ENCODE measurements around the gene PFN2. TPM values are rescaled to one million over a fixed set of nuclear protein-coding genes. Genes with fewer than 3 reads are reported as not detected.

The PFN2 gene
- total RNA-seq, 1 donor from 2014 or later, result 179 TPM

DNA sequence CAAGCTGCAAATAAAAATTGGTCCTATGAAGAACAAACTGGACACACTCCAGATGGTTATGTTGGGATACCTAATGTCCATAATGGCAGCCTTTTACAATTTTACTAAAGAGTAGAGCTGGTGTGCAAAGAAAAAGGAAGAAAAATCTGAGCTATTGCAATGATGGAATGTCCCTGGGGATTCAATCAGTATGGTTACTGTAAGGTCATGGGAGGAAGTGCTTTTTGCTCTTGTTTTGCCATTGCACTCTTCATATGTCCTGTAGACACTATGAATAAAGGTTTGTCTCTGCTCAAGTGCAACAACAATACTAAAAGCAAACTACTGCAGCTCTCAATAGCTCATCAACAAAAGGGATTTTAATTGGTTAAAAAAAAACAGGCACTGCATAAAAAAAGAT is 5.4 kb downstream of the PFN2 start:
- no peaks in the 10 kb centered on the region for H3K27me3 ChIP-seq (ENCODE audit: insufficient read depth, low read length)
- peaks cover 42% of the 10 kb centered on the region for H4K20me1 ChIP-seq (ENCODE audit: insufficient read depth, low read length)
- H3K4me1 ChIP-seq (ENCODE audit: insufficient read depth, low read length), result peaks cover 16% of the 10 kb centered on the region
- Mint-ChIP-seq H3K9me3 (ENCODE audit: unreplicated experiment) (no peaks in the 10 kb centered on the region), H3K27me3 (ENCODE audit: low read depth, unreplicated experiment) (no peaks in the 10 kb centered on the region), H3K4me3 (ENCODE audit: unreplicated experiment) (no peak overlapping the region), H3K4me1 (ENCODE audit: low read depth, unreplicated experiment) (peaks cover 35% of the 10 kb centered on the region), H3K27ac (ENCODE audit: unreplicated experiment) (no peak overlapping the region), H3K36me3 (ENCODE audit: low read depth, unreplicated experiment) (no peaks in the 10 kb centered on the region)
- no peak for FAIRE-seq
- TF ChIP-seq, protein P1, sequence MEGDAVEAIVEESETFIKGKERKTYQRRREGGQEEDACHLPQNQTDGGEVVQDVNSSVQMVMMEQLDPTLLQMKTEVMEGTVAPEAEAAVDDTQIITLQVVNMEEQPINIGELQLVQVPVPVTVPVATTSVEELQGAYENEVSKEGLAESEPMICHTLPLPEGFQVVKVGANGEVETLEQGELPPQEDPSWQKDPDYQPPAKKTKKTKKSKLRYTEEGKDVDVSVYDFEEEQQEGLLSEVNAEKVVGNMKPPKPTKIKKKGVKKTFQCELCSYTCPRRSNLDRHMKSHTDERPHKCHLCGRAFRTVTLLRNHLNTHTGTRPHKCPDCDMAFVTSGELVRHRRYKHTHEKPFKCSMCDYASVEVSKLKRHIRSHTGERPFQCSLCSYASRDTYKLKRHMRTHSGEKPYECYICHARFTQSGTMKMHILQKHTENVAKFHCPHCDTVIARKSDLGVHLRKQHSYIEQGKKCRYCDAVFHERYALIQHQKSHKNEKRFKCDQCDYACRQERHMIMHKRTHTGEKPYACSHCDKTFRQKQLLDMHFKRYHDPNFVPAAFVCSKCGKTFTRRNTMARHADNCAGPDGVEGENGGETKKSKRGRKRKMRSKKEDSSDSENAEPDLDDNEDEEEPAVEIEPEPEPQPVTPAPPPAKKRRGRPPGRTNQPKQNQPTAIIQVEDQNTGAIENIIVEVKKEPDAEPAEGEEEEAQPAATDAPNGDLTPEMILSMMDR (IDR thresholded peaks at IDR 0.05; ENCODE audit: insufficient read depth, low read depth, low read length), result no peak
- TF ChIP-seq EZH2 (IDR thresholded peaks at IDR 0.05; ENCODE audit: insufficient read depth, low read length), result no peak
- no peak overlapping the region for H3K27ac ChIP-seq (ENCODE audit: low read depth, low read length)
- H3K4me2 ChIP-seq (ENCODE audit: low read length), result no peak overlapping the region
- peaks cover 95% of the 10 kb centered on the region for H3K79me2 ChIP-seq (ENCODE audit: insufficient read depth, low read length)
- H3K9me3 ChIP-seq (ENCODE audit: insufficient read depth, low read depth, low read length), result no peaks in the 10 kb centered on the region
- no peak overlapping the region for H3K4me3 ChIP-seq (ENCODE audit: insufficient read depth, low read depth, low read length)
- no peak overlapping the region for H2AFZ ChIP-seq (ENCODE audit: low read depth, low read length)
- no peak for DNase-seq (ENCODE audit: low read depth)
- no peak overlapping the region for H3K9ac ChIP-seq (ENCODE audit: low read length)
- peaks cover 29% of the 10 kb centered on the region for H3K36me3 ChIP-seq (ENCODE audit: insufficient read depth, low read length)

- H3K27ac ChIP-seq (ENCODE audit: low read depth, low read length), result no peak overlapping the region
- H3K4me1 Mint-ChIP-seq (ENCODE audit: low read depth, unreplicated experiment), result peaks cover 35% of the 10 kb centered on the region
- H3K9me3 Mint-ChIP-seq (ENCODE audit: unreplicated experiment), result no peaks in the 10 kb centered on the region
- no peak overlapping the region for H3K4me2 ChIP-seq (ENCODE audit: low read length)
- DNase-seq (ENCODE audit: low read depth) (peak; percentile 45), FAIRE-seq (no peak)
- peak overlapping the region; percentile 52 for H3K4me3 Mint-ChIP-seq (ENCODE audit: unreplicated experiment)
- H3K27me3 Mint-ChIP-seq (ENCODE audit: low read depth, unreplicated experiment), result no peaks in the 10 kb centered on the region
- TF ChIP-seq EZH2 (IDR thresholded peaks at IDR 0.05; ENCODE audit: insufficient read depth, low read length), result no peak
- TF ChIP-seq, protein P1 (IDR thresholded peaks at IDR 0.05; ENCODE audit: insufficient read depth, low read depth, low read length), result no peak
- H4K20me1 ChIP-seq (ENCODE audit: insufficient read depth, low read length), result peaks cover 43% of the 10 kb centered on the region
- H3K9ac ChIP-seq (ENCODE audit: low read length), result no peak overlapping the region
- no peaks in the 10 kb centered on the region for H3K27me3 ChIP-seq (ENCODE audit: insufficient read depth, low read length)
- peaks cover 16% of the 10 kb centered on the region for H3K4me1 ChIP-seq (ENCODE audit: insufficient read depth, low read length)
- no peak overlapping the region for H2AFZ ChIP-seq (ENCODE audit: low read depth, low read length)
- peak overlapping the region; percentile 73 for H3K27ac Mint-ChIP-seq (ENCODE audit: unreplicated experiment)
- no peaks in the 10 kb centered on the region for H3K9me3 ChIP-seq (ENCODE audit: insufficient read depth, low read depth, low read length)
- H3K4me3 ChIP-seq (ENCODE audit: insufficient read depth, low read depth, low read length), result no peak overlapping the region
- no peaks in the 10 kb centered on the region for H3K36me3 Mint-ChIP-seq (ENCODE audit: low read depth, unreplicated experiment)
- peaks cover 29% of the 10 kb centered on the region for H3K36me3 ChIP-seq (ENCODE audit: insufficient read depth, low read length)
- H3K79me2 ChIP-seq (ENCODE audit: insufficient read depth, low read length), result peaks cover 92% of the 10 kb centered on the region
These were observed 6.4 kb downstream of the PFN2 start for GRCh38 chr3:149964291-149964690.

DNA sequence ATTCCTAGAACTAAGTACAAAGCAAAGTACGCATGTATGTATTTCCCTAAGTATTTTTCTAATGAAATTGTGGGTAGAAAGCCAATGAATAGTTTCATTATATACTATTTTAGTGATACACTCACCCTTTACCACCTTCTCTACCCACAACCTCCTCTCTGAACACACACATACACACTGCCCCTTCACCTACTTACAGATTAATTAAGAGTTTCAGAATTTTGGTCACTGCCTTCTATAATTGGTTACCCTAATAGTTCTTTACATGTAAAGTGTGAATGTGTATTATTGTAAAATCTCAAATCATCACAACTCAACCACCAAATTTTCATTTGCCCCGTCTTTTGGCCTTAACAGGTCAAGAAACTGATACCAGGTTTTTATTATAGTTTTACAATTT is 7.2 kb downstream of the PFN2 start:
- H3K79me2 ChIP-seq (ENCODE audit: insufficient read depth, low read length), result peaks cover 92% of the 10 kb centered on the region
- Mint-ChIP-seq H3K4me1 (ENCODE audit: low read depth, unreplicated experiment) (peaks cover 35% of the 10 kb centered on the region), H3K27me3 (ENCODE audit: low read depth, unreplicated experiment) (no peaks in the 10 kb centered on the region), H3K4me3 (ENCODE audit: unreplicated experiment) (no peak overlapping the region), H3K36me3 (ENCODE audit: low read depth, unreplicated experiment) (peaks cover under 1% of the 10 kb centered on the region), H3K27ac (ENCODE audit: unreplicated experiment) (peak overlapping the region; percentile 30), H3K9me3 (ENCODE audit: unreplicated experiment) (no peaks in the 10 kb centered on the region)
- peaks cover 11% of the 10 kb centered on the region for H3K4me1 ChIP-seq (ENCODE audit: insufficient read depth, low read length)
- no peak for DNase-seq (ENCODE audit: low read depth)
- H2AFZ ChIP-seq (ENCODE audit: low read depth, low read length), result no peak overlapping the region
- no peak overlapping the region for H3K4me2 ChIP-seq (ENCODE audit: low read length)
- no peak overlapping the region for H3K27ac ChIP-seq (ENCODE audit: low read depth, low read length)
- peaks cover 29% of the 10 kb centered on the region for H3K36me3 ChIP-seq (ENCODE audit: insufficient read depth, low read length)
- no peak overlapping the region for H3K9ac ChIP-seq (ENCODE audit: low read length)
- H3K27me3 ChIP-seq (ENCODE audit: insufficient read depth, low read length), result no peaks in the 10 kb centered on the region
- no peaks in the 10 kb centered on the region for H3K9me3 ChIP-seq (ENCODE audit: insufficient read depth, low read depth, low read length)
- no peak for TF ChIP-seq EZH2 (IDR thresholded peaks at IDR 0.05; ENCODE audit: insufficient read depth, low read length)
- TF ChIP-seq, protein P1 (IDR thresholded peaks at IDR 0.05; ENCODE audit: insufficient read depth, low read depth, low read length), result no peak
- no peak overlapping the region for H3K4me3 ChIP-seq (ENCODE audit: insufficient read depth, low read depth, low read length)
- peaks cover 47% of the 10 kb centered on the region for H4K20me1 ChIP-seq (ENCODE audit: insufficient read depth, low read length)
- no peak for FAIRE-seq

Measured in astrocyte (in vitro differentiated cells and primary cell).